ENCODE measurements around the gene COPB2. TPM values are rescaled to one million over a fixed set of nuclear protein-coding genes. Genes with fewer than 3 reads are reported as not detected.

The COPB2 gene
- total RNA-seq, 1 experiment from 2014 or later, result 95.8 TPM

GRCh38 chr3:139361276-139361675, 28.2 kb downstream of the COPB2 start:
- CTCF ChIA-PET, result no interaction called here
- POLR2A ChIA-PET (ENCODE audit: unreplicated experiment), result no interaction called here
- H3K36me3 ChIP-seq (ENCODE audit: low read depth, low read length), result peaks cover 57% of the 10 kb centered on the region

GRCh38 chr3:139358841-139359562, 30.4 kb downstream of the COPB2 start:
- Histone ChIP-seq H3K27me3 (ENCODE audit: low read length) (no peaks in the 10 kb centered on the region), H3K79me2 (ENCODE audit: low read length) (no peaks in the 10 kb centered on the region), H3K9me2 (replicated peaks; ENCODE audit: low read length) (no peaks in the 10 kb centered on the region), H4K20me1 (ENCODE audit: low read length) (no peaks in the 10 kb centered on the region), H3F3A (ENCODE audit: low read length, unreplicated experiment) (no peaks in the 10 kb centered on the region), H3K9ac (ENCODE audit: low read length) (no peak overlapping the region), H3K4me3 (ENCODE audit: low read length) (no peak overlapping the region), H3K27ac (ENCODE audit: low read length) (no peak overlapping the region), H3K4me2 (ENCODE audit: low read length) (no peak overlapping the region), H3K36me3 (ENCODE audit: low read depth, low read length) (peaks cover 69% of the 10 kb centered on the region), H3K4me1 (ENCODE audit: insufficient read depth, low read length) (no peaks in the 10 kb centered on the region), H2AFZ (ENCODE audit: low read length) (no peak overlapping the region), H3K9me3 (ENCODE audit: low read length) (no peaks in the 10 kb centered on the region)
- no TSS peak for BruUV-seq (replicated peaks)
- CTCF ChIA-PET, result no interaction called here
- ATAC-seq (no peak), DNase-seq (no peak)
- intact Hi-C loops (cut with micrococcal nuclease), result no loop called here
- TF ChIP-seq EZH2 (IDR thresholded peaks at IDR 0.05; ENCODE audit: low read length, unreplicated experiment) (no peak), CTCF (conservative IDR thresholded peaks at IDR 0.05; ENCODE audit: low read depth, low read length) (no peak), EZH2phosphoT487 (IDR thresholded peaks at IDR 0.05; ENCODE audit: borderline replicate concordance, low read length) (no peak)
- POLR2A ChIA-PET (ENCODE audit: unreplicated experiment), result no interaction called here

More at GRCh38 chr3:139361276-139361675, 28.2 kb downstream of the COPB2 start:
- no peak overlapping the region for H3K27ac ChIP-seq (ENCODE audit: low read length)
- H3F3A ChIP-seq (ENCODE audit: low read length, unreplicated experiment), result no peaks in the 10 kb centered on the region
- no peak overlapping the region for H3K9ac ChIP-seq (ENCODE audit: low read length)
- no peaks in the 10 kb centered on the region for H3K9me3 ChIP-seq (ENCODE audit: low read length)
- no peak overlapping the region for H3K4me2 ChIP-seq (ENCODE audit: low read length)
- H4K20me1 ChIP-seq (ENCODE audit: low read length), result no peaks in the 10 kb centered on the region
- H3K79me2 ChIP-seq (ENCODE audit: low read length), result no peaks in the 10 kb centered on the region
- no peak overlapping the region for H2AFZ ChIP-seq (ENCODE audit: low read length)
- DNase-seq (no peak), ATAC-seq (no peak)
- H3K27me3 ChIP-seq (ENCODE audit: low read length), result no peaks in the 10 kb centered on the region
- no peaks in the 10 kb centered on the region for H3K9me2 ChIP-seq (replicated peaks; ENCODE audit: low read length)
- BruUV-seq (replicated peaks), result no TSS peak
- H3K4me1 ChIP-seq (ENCODE audit: insufficient read depth, low read length), result no peaks in the 10 kb centered on the region
- no peak overlapping the region for H3K4me3 ChIP-seq (ENCODE audit: low read length)
- intact Hi-C loops (cut with micrococcal nuclease), result no loop called here
- no peak for TF ChIP-seq EZH2phosphoT487 (IDR thresholded peaks at IDR 0.05; ENCODE audit: borderline replicate concordance, low read length)
- TF ChIP-seq EZH2 (IDR thresholded peaks at IDR 0.05; ENCODE audit: low read length, unreplicated experiment), result no peak
- TF ChIP-seq CTCF (conservative IDR thresholded peaks at IDR 0.05; ENCODE audit: low read depth, low read length), result no peak

DNA sequence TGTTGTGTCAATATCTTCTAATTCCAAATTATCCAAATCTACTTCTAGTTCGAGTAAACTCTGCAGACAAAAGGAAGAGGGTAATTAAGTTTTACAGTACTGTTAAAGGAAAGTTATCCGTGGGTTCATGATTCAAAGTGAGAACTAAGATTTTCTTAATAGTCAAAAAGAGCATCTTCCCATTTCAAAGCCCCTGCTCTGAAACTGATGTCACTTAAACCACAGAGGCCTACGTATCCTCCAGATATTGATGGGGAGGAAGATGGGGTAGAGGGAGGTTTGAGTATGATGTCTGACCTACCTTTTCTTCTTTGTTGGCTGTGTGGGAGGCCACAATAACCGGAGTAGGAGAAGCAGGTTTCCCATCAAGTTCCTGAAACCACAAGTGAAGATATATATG, 31.5 kb downstream of the COPB2 start:
- BruUV-seq (replicated peaks), result no TSS peak
- CTCF ChIA-PET, result no interaction called here
- ATAC-seq, result no peak

More for the DNA sequence above, 31.5 kb downstream of the COPB2 start:
- POLR2A ChIA-PET (ENCODE audit: unreplicated experiment), result no interaction called here
- H4K20me1 ChIP-seq (ENCODE audit: low read length), result peaks cover 6% of the 10 kb centered on the region; the same call in 1 of the 2 replicates
- no peaks in the 10 kb centered on the region for H3K79me2 ChIP-seq (ENCODE audit: low read length)
- no peaks in the 10 kb centered on the region for H3K9me2 ChIP-seq (replicated peaks; ENCODE audit: low read length)
- no peak for TF ChIP-seq EZH2 (IDR thresholded peaks at IDR 0.05; ENCODE audit: low read length, unreplicated experiment)
- H3K27me3 ChIP-seq (ENCODE audit: low read length), result no peaks in the 10 kb centered on the region
- H3K4me3 ChIP-seq (ENCODE audit: low read length), result no peak overlapping the region
- H3F3A ChIP-seq (ENCODE audit: low read length, unreplicated experiment), result no peaks in the 10 kb centered on the region
- H3K36me3 ChIP-seq (ENCODE audit: low read depth, low read length), result peaks cover 62% of the 10 kb centered on the region
- no peak overlapping the region for H2AFZ ChIP-seq (ENCODE audit: low read length)
- H3K9ac ChIP-seq (ENCODE audit: low read length), result no peak overlapping the region
- H3K27ac ChIP-seq (ENCODE audit: low read length), result no peak overlapping the region
- no peaks in the 10 kb centered on the region for H3K9me3 ChIP-seq (ENCODE audit: low read length)
- H3K4me1 ChIP-seq (ENCODE audit: insufficient read depth, low read length), result no peaks in the 10 kb centered on the region
- no peak overlapping the region for H3K4me2 ChIP-seq (ENCODE audit: low read length)
- intact Hi-C loops (cut with micrococcal nuclease), result no loop called here
- no peak for DNase-seq

Data from PC-3 (cell line).